HG02588 (cell line): ENCODE results near the gene AHNAK.
A peak's percentile ranks its signal among the peaks of the same experiment; 100 is the strongest.
"Not testable (repeated sequence)": the region's sequence is repeated elsewhere in the genome, so short reads cannot be mapped to it uniquely, and the experiment has no call there.

ENCODE experiments used
- ATAC-seq: cut with Tn5 transposase; IDR thresholded peaks from one replicate; pipeline ENCODE4 v1.9.1; 2021; ENCODE audit warnings: mild to moderate bottlenecking, moderate library complexity; ENCODE audit not compliant: unreplicated experiment

The AHNAK gene

DNA sequence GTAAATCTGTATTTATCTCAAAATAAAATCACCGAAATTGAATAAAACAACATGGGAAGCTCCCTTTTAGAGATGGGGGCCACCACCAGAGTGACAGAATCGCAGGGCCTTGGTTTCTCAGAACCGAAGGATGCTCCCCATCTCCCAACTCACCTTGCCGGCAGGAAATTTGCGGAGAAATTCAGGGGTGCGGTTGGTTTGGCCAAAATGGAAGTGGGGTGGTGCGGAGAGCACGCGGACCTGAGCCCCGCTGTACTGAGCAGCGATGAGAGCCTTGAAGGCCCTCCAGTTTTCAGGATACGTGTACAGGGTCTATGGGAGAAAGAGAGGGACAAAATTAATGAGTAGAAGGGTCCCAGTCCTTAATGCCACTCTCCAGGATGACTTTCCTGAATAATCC lies 25.8 kb upstream of the AHNAK start:
- ATAC-seq, result no peak

GRCh38 chr11:62571493-62571892 lies 24.9 kb upstream of the AHNAK start:
- ATAC-seq, result not testable (repeated sequence)

DNA sequence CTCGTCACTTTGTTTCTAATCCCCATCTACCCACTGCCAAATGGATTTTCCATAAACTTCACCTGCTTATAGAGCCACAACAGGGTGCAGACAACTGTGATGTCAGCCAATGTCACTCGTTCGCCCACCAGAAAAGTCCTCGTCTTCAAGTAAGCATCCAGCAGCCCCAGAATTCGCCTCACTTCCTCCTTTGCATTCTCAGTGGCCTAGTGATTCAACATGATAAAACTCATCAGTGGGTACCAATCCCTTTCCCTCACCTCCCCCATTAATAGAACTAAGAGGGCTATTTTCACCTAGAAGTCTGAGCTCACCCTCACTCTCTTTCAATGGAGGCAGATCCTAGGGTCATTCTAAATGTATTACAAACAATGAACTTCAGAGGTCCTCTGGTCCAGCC lies 24.3 kb upstream of the AHNAK start:
- not testable (repeated sequence) for ATAC-seq

- ATAC-seq, result no peak
These were observed 23.0 kb upstream of the AHNAK start for GRCh38 chr11:62569611-62570010.

DNA sequence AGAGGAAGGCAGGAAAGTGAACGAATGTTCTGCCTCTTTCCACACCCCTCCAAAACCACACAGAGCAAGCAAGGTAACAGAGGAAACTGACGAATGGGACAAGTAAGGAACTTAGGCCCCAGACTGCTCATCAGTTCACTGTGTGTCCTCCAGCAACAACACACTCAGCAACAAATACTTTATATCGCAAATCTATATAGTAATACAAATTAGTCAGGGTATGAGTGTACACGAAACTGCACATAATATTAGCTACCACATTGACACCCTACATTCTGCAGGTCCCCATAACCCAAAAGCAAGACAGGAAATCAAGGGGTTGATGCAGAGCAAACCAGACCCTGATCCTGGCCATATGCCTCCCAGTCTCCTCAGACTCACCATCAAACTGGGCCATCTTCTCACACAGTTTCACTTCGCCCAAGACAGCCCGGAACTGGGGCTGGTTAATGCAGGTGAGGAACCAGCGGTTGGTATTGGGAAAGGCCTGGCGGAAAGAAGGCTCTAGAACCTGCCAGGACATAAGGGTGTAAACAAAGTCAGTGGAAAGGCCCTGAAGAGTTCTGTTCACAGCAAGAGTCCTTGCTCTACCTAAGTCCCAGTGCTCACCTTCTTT lies 20.5 kb upstream of the AHNAK start:
- ATAC-seq, result no peak

GRCh38 chr11:62566247-62566646 lies 19.6 kb upstream of the AHNAK start:
- no peak for ATAC-seq

DNA sequence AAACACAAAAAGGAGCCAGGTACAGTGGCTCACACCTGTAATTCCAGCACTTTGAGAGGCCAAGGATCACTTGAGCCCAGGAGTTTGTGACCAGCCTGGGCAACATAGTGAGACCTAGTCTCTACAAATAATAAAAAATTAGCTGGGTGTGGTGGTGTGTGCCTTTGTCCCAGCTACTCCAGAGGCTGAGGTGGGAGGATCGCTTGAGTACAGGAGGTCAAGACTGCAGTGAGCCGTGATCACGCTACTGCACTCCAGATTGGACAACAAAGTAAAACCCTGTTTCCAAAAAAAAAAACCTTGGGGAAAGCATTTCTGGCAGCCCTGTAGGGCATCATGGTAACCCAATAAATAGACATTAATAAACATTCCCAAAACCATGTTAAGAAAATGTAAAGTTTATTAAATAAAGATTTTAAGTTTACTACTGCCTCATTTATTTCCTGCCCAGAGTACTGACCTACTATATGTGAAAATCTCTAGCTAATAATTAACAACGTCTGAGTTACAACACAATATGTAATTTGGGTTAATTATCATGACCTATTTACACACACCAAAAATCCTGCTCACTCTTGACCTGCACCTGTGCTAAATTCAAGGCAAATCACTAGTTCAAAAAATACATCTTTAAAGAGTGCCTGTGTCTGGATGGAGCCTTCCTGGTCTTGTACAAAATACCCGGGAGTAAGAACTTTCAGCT lies 18.6 kb upstream of the AHNAK start:
- ATAC-seq, result no peak

GRCh38 chr11:62561677-62562230 lies 15.1 kb upstream of the AHNAK start:
- ATAC-seq, result not testable (repeated sequence)

- ATAC-seq, result no peak
These were observed 14.0 kb upstream of the AHNAK start for GRCh38 chr11:62560566-62561103.

GRCh38 chr11:62559626-62560025 lies 13.0 kb upstream of the AHNAK start:
- ATAC-seq, result not testable (repeated sequence)

DNA sequence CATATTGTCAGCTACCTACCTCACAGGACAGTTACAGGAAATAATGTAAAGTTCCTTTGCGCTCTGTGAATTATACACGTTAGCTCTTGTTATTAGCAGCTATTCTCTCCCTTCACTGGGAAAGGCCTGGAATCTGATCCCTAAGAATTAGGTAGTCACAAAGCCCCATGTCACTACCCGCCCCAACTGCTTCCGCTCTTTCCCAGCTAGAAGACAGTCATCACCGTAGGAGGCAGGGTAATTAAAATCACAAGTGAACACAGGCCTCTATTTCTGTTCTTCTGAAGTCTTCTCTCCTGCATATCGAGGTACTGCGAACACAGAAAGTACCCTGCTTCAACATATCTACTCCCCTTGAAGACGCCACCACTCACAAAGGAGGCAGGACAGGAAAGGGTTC lies 12.6 kb upstream of the AHNAK start:
- no peak for ATAC-seq

- no peak for ATAC-seq
These were observed 12.1 kb upstream of the AHNAK start for GRCh38 chr11:62558669-62559068.

DNA sequence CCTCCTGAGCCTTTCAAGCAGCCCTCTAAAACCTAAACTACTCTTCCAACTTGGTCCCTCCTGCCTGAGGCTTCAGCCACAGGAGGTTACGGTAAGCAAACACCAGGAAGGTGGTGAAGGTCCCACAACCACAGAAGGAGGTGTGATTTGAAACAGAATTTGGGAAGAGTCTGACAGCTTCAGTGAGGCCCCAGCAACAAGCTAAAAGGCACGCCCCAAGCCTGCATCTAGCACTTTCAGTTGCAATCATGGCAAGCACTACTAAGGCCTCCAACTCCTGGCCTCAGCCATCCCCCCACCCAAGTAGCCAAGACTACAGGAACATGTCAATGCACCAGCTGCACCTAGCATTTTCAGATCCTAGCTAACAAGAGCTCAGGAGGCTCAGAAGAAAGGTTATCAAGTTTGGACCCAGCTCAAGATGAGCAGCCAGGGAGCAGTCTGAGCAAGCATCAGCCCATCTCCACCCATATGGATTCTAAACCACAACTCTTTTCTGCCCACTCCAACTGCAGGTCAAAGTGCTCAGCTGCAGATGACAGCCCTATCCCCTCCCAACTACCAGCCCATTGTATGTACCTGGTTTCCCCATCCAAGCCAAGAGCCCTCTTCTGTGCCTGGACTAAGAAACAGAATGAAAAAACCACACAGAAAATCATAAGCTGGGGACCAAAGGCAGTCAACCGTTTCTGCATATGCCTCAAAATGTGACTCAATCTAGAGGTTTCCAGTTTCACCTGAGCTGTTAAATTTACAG lies 10.4 kb upstream of the AHNAK start:
- no peak for ATAC-seq

- no peak for ATAC-seq
These were observed 9.7 kb upstream of the AHNAK start for GRCh38 chr11:62556108-62556874.

- ATAC-seq, result peak; percentile 34
These were observed 9.0 kb upstream of the AHNAK start for GRCh38 chr11:62555464-62556107.

DNA sequence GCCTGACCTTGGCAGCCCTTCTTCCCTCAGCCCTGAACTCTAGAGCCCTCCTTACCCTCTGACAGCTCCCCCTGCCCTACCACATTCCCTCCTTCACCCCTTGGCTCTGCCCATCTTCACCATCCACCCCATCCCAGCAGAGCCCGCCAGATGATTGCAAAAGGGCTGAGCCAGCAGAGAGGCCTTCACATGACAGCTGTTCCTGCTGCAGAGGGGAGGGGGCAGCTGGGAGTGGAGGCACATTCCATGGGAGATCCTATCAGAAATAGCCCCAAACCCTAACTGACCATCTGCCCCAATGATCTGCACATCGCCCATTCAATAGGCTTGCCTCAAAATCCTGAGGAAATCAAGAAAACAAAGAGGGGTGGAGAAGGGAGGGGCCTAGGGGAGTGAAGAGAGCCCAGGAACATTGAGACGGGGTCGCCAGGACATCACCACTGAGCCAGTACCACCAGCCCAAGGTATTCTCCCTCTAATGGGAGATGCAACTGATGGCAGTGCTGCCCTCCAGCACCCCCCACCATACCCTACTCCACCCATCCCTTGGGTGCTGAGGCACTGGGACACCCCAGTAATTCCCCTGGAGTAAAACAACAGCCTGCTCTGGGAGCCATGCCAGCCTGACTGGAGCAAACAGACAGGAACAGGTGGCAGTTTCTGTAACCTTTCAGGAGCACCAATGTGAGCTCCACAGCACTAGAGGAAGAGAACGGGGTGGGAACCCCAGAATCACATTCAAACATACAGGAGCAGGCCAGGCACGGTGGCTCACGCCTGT lies 8.0 kb upstream of the AHNAK start:
- no peak for ATAC-seq

DNA sequence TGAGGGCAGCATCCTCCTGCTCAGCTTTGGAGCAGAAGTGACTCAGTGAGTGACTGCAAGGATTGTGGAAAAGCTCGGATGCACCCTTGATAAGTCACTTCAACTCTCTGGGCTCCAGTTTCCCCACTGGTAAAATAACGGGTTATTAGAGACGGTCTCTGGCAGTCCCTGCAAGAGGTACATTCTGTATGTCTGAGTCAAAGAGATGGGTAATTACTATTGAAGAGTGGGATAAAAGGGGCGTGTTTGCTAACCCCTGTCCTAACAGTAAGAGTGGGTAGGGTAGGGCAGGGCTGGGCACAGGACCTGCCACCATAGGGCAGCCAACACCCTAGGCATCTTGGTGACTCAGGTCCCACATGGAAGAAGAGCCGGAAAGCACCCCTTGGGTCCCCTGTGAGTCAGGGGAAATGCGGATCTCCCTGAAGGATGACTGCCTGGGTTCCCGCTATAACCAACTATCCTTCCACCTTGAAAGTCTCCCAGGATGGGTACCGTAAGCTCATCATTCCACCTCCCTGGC lies 7.3 kb upstream of the AHNAK start:
- ATAC-seq, result no peak

DNA sequence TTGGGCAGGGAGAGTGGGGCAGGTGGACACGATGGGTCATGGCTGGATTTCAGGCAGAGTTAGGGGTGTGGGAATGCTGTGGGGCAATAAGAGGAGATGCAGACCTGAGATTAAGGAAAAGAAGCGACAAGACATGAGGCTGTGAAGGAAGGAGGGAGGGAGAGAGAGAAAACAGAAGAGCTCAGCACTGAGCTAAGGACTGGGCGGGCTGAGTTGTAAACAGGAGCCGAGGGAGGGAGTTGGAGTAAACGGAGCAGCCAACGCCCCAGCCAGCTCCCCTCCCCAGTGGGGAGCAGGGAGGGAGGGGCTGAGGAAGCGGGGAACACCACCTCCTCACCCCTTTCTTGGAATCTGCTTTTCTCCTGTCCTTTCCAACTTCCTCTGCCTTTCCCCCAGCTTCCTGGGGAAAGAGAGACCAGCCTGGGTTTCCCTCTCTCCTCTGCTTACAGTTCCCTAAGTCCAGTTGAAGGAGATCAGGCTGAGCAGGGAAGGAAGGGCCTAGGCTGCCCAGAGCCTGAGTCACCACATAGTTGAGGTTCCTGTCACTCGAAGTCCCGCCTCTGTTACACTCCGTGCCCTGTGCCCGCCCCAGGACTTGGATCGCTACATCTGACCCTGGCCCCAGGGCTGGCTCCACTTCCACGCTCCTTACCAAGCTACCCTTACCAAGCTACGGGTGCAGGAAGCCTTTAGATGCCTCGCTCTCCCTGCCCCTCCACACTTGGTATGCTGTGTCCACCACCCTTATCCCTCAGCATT lies 6.7 kb upstream of the AHNAK start:
- ATAC-seq, result no peak
